ENCODE data around the gene TMEM147.

GRCh38 chr19:35561436-35561835 lies 16.0 kb downstream of the TMEM147 start:
- TF ChIP-seq CTCF (IDR thresholded peaks at IDR 0.05), result no peak
- TF ChIP-seq POLR2A (IDR thresholded peaks at IDR 0.05), result no peak
- no peak for TF ChIP-seq POLR2AphosphoS5 (IDR thresholded peaks at IDR 0.05; ENCODE audit: insufficient read depth in 1 of 2, low read depth in 1 of 2)
